ENCODE results near the gene RAB13.

The RAB13 gene

GRCh38 chr1:153954826-153955225, 31.3 kb downstream of the RAB13 start:
- DNase-seq = no peak

DNA sequence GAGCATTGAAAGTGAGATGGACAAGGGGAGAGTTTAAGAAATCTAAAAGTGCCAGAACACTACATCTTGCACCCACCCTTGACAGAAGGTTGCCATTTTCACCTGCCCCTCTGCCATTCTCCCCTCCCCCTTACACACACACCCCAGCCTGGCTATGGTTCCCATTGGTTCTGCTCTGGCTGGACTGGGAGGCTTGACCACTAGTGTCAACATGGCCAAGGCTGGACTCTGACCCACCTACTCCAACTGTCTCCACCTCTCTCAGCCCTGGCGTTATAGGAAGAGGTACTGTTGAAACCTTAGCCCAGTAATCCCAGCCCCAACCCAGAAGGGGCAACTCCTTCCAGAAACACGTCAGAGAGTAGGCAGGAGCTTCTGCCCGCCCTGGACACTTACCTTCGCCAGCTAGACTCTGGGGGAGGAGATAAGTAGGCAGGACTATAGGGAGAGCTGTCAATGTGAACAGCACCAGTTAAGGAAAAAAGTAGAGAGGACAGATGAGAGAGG, 32.2 kb downstream of the RAB13 start:
- DNase-seq = no peak

- no peak for DNase-seq
These were observed 34.3 kb downstream of the RAB13 start for GRCh38 chr1:153951801-153952200.

- DNase-seq = no peak
These were observed 35.0 kb downstream of the RAB13 start for GRCh38 chr1:153951183-153951582.

DNA sequence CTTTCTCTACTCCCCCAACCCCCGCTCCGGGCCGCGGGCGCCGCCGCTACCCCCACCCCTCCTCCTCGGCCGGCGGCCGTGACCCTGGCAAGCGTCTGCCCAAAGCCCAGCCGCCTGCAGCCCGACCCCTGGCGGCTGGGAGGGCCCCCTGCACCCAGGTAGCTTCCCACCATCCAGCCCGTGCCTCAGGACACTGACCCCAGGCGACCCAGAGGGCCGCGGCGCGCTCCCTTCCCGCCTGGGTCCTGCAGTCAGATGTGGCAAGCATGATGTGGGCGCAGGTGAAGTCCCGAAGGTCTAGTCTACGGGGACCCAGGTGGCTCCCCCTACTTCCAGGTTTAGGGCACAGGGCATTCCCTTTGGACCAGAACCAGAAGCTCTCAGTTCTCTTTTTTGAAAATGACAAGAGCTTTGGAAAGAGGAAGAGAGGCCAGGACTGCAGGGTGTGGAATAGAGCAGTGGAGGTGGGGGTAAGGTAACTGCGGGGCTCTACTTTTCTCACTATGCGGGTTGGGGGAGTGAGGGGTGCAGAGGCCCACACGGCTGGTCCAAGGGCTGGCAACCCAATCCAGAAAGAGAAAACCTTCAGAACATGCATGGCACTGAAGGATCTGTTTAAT, 39.4 kb downstream of the RAB13 start, which contains the start of gene DENND4B:
DENND4B (minus strand) TSS at position 97 of the 620 bp plus-strand sequence. CDS start 2,344 bp downstream, outside the sequence.
- peak; percentile 77 for DNase-seq

GRCh38 chr1:153945795-153946621, 40.1 kb downstream of the RAB13 start:
- peak; percentile 66 for DNase-seq

DNA sequence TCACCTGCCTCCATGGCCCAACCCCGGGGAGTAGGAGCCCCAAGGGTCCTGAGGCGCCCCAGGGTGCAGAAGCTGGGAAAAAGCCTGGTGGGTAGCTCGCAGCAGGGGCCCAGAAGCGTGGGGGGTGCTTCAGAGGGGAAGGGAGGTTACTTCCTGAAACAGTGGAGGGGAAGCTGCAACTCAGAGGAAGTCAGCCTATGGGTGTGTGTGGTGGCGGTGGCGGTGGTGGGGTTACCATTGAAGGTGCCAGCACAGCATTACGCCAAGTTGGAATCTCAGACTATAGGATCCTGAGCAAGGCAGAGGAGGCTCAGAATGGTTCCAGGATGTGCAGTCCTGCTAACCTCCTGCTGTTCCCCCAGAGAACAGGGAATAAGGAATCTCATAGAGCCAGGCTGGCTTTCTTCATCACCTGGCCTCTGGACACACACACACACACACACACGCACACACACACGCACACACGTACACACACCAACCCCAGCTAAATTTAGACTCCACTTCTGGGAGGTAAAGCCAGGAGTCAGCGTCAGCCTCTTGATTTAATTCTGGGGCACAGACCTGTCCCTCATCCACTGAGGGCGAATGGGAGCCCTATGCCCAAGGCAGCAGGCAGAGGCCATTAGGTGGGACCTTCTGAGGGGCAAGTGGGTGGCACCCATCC, 40.9 kb downstream of the RAB13 start:
- peak; percentile 78 for DNase-seq

- no peak for DNase-seq
These were observed 41.4 kb downstream of the RAB13 start for GRCh38 chr1:153944827-153945117.

DNA sequence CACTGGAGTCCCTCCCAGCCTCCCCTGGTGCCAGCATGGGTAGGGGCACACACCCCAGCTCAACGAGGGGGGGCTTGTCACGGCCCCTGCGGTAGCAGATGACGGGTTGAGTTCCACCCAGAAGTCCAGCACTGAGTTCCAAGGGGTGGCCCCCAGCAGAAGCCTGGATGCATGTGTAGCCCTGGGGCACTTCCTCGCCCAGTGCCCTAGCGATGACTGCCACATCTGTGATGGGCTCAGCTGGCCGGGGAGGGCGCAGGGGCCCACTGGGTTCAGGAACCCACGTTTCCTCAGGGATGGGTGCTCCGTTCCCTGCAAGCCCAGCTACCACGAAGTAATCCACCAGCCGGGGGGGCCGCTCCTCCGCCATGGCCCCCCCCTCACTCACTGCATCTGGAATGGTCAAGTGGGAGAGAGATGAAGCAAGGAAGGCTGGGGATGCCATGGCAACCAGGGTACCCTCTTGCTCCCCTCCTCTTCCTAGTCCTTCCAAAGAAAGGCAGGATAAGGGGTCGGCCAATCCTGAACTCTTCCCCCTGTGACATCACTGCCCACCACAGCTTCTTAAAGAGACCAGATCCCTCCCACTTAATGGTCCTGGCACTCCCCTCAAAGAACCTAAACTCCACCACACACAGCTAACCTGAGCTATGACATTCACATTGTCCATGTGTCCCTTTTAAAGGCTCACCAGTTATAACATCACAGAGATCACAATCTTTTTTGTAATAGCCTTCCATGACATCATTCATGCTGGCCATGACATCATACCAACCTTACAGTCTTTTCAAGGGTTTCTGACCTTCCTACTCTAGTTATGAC, 41.9 kb downstream of the RAB13 start:
- DNase-seq = no peak

DNA sequence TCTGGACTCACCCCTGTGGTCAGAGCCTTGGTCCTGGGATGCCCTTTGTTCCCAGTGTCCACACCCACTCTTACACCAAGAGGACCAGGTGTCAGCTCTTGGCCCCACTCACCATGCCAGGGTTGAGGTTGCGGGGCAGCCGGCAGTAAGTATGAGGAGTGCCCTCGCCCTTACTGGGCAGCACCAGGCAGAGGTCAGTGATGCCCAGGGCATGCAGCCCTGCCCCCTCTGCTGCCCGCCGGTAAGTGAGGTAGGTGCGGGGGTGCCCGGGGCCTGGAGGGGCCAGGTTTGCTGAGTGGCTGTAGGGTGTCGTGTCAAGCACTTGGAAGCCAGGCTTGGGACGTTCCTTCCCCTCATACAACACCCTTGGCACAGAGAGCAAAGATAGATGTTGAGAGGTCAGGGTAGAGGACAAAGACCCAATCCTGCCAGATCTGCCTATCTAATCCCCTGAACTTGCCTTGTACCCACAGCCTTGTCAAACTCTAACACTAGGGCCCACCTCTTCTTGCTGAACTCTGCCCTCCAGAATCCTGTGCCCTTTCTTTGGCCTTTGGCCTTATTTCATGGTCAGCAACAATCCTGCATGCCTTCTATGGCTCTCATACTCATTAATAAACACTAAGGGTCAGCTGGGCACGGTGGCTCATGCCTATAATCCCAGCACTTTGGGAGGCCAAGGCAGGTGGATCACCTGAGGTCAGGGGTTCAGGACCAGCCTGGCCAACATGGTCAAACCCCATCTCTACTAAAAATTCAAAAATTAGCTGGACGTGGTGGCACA, 43.2 kb downstream of the RAB13 start:
- no peak for DNase-seq

- no peak for DNase-seq
These were observed 44.1 kb downstream of the RAB13 start for GRCh38 chr1:153941826-153942725.

- no peak for DNase-seq
These were observed 45.4 kb downstream of the RAB13 start for GRCh38 chr1:153940756-153941155.

- no peak for DNase-seq
These were observed 46.7 kb downstream of the RAB13 start for GRCh38 chr1:153939476-153939875.

DNA sequence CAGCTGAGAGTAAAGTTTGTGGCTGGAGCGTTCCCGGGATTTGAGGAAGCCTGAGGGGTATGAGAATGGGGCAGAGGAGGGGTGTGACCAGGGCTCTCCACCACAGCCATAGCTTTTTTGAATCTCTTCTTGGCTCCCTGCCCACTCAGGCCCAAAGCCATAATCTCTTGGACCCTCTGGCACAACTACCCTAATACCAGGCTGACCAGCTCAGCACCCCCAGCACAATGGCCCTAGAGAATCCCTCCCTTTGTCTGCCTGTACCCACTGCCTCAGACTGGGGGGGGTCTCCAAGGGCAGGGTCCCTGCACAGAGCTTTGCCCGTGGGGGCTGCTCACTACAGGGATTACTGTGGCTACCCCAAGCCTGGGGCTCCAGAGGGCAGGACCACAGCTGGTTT, 47.1 kb downstream of the RAB13 start:
- no peak for DNase-seq

GRCh38 chr1:153937331-153937730, 48.8 kb downstream of the RAB13 start:
- no peak for DNase-seq

DNA sequence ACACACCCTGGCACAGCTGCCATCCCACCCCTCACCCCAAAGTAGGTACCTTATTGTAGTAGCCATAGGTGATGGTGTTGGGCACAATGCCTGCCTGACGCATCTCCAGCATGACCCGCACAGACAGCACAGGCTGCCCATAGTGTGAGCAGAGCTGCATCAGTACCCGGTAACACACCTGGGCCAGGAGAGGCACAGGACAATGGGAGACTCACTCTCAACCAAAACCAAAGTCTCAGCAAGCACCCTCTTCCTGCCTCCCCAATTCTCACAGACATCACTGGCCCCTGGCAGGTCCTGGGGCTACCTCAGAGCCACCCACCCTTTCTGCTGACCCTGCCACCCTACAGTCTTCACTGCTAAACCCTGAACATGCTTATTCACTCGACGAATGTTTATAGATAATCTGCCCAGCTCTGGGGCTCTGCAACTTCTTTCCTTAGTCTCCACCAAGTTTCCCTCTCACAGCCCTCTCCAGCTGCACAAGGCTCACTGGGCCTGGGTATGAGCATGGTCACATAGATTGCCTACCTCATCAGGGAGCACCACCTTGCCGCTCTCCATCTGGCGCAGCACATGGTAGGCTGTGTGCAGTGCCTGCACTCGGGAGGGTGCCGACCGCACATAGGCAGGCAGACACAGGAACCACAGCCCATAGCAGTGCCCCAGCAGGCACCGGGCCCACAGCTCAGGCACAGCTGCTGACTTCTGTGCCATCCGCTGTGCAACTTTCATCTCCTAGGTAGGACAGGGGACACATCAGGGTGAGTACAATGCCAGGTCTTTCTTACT, 49.9 kb downstream of the RAB13 start:
- DNase-seq = no peak

DNA sequence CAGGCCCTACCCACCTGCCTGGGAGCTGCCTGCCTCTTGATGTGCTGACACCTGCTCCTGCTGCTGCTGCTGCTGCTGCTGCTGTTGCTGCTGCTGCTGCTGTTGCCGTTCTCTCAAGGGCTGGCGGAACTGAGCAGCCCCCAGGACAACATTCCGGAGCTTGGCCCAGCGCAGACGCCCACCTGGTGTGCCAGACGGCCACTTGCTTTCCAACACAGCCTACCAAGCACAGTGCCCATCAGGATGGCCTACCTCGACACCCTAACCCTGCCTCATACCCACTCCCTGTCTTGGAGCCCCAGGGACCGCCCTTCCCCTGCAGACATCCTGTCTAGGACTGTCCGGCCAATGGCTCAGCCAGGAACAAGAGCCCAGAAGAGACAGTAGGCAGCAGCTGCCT, 51.4 kb downstream of the RAB13 start:
- no peak for DNase-seq

- no peak for DNase-seq
These were observed 52.2 kb downstream of the RAB13 start for GRCh38 chr1:153933955-153934354.

DNA sequence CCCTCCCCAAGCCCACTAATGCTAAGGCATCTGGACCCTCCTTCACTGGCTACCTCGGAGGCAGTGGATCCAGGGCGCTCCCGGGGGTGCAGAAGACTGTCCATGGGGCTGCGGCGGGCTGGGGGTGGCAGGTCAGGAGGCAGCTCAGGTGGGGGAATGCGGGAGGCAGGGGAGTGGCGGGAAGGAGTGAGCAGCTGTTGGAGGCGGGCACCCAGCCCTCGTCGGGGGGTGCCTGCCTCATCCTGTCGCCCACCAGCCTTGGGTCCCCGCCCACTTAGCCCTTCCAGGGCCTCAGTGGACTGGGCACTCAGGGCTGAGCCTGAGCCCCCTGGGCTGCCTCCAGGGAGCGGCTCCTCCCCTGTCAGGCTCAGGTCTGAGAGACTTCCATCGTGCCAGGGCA, 52.7 kb downstream of the RAB13 start:
- DNase-seq = no peak

Measured in activated CD8-positive, alpha-beta memory T cell treated with anti-CD3 and anti-CD28 coated beads, Interleukin-2, amount 50 U/mL, for 4 hours (primary cell).